NCI-H2029 (cell line): ENCODE results near the gene FAM222B.
A peak's percentile ranks its signal among the peaks of the same experiment; 100 is the strongest.

ENCODE experiments used
- DNase-seq: peaks from one replicate; lab custom pipeline; 2025; lab: John Stamatoyannopoulos, UW

The FAM222B gene

DNA sequence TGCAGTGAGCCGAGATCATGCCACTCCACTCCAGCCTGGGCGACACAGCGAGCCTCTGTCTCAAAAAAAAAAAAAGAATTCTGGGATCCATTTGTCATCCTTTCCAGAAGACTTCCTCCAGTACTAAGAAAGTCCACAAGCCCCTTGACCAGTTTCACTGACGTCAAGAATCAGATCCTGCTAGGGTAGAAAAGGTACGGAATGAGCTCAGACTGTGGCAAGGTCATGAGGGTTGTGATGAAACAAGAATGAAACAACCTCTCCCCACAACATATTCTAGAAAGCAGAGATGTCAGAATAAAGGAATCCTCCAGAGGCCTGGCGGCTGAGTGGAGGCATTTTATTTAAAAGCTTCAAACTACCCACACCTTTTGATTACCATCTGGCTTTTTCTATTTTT lies 68.9 kb downstream of the FAM222B start:
- DNase-seq, result no peak

DNA sequence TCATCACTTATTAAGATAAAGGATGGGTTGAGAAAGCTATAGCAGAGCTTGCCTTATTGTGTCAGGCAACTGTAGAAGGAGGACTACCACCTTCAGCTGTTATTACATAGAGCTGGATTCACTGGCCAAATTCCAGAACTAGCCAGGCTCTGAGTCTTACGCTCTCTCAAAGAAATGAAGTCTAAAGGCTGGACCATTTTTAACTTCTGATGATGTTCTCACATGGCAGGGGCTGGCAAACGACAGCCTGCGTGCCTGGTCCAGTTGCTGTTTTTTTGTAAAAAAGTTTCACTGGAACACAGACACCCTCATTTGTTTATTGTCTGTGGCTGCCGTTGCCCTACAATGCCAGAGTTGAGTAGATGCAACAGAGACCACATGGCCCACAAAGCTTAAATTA lies 77.6 kb downstream of the FAM222B start:
- no peak for DNase-seq

DNA sequence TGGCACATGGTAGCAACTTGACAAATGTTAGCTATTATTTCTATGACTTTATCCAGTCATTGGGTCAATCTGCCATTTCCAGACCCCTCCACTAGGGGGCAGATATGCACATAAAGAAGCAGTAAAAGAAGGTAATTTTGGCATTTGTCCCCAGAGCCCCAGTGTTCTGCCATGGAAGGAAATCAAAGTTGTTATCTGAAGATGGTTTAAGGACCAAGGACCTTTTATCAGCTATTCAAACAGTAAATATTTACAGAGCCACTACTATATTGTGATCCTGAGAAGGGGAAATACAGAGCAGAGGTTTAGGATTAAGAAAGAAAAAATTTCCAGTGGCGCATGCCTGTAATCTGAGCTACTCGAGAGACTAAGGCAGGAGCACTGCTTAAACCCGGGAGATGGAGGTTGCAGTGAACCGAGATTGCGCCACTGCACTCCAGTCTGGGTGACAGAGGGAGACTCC lies 78.8 kb downstream of the FAM222B start:
- DNase-seq, result peak; percentile 54

DNA sequence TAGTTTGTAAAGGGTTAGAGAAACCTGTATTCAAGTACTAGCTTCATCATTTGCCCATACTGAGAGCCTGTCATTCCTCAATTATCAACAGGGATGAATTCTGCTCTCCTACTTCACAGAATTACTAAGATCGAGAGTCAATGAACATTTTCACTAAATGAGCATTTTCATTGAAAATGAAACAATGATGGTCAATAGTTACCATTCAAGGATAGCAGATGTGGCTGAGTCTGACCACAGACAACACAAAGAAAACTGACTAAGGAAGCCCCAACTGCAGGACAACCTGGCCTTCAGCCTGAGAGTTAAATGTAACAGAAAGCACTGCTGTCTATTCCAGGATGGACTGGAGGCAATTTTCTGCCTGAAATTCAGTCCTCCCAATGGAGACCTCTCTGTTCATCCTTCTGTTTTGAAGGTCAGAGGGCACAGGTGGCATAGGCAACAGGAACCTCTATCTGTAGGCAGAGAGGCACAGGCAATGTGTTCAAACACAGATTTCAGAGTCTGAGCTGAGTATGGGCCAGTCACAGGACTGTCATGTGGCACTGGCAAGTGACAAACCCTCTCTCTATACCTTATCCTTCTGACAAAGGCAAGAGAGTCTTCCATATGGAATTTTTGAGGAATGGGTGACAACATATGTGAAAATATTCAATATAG lies 79.3 kb downstream of the FAM222B start:
- DNase-seq, result no peak

DNA sequence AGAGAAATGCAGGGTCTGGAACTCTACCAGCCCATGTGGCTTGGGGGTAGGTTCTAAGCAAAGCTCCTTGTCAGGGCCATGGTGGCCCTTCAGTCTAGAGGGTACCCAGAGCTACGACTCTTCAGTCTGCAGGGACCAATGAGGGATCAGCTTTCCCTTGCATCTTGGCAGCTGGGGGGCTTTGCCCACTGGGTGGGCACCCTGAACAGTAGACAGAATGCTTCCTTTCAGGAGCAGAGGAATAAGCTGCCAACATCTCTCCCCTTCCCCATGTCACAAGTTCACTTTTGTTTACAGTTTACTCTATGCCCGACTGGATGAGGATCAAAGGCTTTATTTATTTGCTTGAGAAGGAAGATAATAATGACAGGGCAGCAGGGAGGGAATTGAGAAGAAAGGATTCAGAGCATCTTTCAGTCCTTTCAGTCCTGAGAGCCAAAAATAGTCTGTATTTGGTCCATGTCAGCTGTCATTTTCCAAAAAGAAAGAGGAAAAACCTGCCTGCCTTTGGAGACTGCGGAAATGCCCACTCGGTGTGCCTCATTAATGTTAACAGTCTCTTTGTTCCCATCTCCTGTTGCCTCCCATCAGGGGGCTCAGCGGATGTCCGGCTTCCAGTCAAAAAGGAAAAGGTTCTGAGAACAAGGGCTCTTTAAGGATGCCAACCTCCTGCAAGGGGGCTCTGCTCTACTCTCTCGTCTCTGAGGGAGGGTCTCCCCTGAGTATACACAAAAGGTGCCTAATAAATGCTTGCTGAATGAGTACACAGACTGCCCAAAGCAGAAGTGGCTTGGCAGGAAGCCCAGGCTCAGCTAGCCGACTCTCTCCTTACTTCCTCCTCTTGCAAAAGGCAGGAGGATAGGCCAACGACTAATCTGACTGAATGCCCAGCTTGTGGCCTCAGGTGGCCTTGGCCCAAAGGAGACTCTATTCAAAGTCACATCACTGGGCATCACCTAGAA lies 81.7 kb downstream of the FAM222B start:
- peak; percentile 78 for DNase-seq

DNA sequence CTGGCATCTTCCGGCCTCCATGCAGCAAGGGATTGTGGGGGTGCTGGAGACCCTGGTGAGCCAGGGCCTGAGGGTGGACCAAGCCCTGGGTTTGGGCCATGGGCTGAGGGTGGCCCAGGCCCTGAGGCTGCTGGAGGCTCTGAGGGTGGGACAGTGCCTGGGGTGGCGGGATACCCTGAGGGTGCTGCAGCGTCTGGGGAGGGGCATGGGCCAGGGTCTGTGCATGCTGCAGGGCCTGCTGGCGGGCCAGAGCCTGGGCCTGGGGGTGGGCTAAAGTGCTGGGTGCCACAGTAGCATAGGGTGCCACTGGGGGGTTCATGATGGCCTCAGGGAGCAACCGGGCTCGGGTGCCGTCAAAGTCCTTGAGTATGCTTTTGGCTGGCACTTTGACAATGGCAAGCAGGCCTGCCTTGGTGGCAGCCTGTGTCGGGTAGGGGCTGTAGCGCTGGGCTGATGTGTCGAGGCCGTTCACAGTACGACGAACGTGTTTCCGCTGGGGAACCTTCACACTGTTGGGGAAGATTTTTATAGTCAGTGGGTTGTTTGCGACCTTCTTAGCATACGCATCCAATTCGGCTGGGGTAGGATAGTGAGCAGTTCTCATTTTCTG lies 83.2 kb downstream of the FAM222B start:
- no peak for DNase-seq

DNA sequence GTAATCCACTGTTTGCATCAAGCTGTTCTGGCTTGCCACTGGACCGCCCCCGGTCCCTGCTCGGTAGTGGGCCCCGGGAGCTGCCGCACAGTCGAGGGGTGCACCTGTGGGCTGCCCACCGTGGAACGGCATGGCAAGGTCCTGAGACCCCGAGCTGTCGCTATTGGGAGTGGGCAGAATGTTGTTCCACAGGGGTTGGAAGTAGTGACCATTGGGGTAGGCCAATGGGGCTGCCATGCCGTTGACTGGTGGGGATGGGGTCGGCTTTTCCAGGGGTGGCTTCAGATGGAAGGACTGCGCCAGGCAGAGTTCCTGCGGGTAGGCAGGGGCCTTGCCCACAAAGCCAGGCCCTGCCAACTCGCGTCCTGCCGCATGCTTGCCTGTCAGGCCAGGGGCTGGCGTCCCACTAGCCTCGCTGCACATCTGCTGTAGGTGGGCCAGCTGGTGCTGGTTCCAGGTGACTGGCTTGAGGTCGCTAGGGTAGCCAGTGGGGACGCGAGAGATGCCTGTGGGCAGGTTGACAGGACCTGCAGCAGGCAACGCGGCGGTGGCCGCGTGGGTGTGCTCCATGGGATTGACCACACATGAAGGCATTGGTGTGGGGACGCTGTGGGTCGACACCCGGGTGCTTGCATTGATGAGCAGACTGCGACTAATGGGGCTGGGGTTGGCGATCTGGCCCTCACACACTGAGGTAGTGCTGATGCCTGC lies 84.0 kb downstream of the FAM222B start:
- DNase-seq, result no peak

DNA sequence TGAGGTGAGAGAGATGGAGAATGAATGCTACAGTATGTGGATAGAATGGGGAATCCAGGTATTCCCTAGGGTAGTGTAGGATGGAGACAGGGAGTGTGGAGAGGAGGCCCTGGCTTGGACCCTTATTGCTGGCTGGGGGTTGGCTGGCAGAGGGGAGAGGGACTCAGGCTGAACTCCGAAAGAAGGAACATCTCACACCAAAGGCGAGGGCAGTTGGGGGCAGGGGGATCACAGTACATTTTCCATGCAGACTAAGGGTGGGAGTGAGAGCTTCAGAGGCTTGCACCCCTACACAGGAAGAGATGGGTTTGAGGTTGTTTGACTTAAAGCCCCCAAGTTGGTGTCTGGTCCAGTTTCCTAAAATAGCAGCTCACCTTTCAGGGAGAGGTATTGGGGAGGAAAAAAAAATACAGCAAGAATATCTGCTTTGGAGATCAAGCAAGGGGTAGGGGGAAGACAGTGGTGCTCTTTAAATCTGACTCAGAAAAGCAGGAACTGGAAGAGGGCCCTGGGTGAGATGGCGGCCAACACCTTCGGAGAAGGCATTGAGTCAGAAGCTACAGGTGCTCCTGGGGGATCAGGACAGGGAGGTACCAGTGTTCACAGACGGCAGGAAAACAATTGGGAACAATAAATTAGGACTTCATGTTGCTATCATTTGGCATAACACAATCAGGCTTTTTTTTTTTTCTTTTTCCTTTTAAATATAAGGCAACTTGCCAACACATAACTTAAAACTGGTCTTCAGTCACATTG lies 86.4 kb downstream of the FAM222B start:
- DNase-seq, result no peak

DNA sequence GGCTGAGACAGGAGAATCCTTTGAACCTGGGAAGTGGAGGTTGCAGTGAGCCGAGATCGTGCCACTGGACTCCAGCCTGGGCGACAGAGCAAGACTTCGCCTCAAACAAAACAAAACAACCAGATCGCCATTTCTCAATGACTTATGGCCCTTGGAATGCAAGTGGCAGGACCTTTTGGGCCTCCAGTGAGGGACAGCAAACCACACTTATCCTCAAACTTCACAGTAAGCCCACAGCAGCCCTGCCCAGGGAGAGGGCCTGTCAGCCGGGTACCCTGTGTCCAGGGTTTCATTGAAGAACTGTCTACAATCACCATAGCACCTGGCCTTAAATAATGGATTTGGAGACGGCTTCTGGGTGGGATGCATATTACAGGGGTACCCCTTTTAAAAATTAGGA lies 87.1 kb downstream of the FAM222B start:
- DNase-seq, result no peak

DNA sequence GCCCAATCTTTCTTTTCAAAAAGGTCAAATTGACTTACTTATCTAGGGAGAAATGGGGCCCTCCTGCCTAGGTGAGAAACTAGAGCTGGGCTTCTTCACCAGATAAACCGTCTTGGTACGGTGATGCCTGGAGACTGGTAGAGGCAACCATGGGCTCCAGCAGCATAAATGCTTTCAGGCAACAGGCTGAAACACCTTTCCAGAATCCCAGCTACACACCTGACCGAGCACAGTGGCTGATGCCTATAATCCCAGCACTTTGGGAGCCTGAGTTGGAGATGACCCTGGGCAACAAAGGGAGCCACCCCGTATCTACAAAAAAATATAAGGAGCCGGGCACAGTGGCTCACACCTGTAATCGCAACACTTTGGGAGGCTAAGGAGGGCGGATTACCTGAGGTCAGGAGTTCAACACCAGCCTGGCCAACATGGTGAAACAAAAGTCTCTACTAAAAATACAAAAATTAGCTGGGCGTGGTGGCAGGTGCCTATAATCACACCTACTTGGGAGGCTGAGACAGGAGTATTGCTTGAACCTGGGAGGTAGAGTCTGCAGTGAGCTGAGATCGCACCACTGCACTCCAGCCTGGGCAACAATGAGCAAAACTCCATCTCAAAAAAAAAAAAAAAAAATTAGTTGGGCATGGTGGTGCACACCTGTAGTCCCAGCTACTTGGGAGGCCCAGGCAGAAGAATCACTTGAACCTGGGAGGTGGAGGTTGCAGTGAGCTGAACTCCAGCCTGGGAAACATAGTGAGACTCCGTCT lies 90.8 kb downstream of the FAM222B start:
- no peak for DNase-seq

DNA sequence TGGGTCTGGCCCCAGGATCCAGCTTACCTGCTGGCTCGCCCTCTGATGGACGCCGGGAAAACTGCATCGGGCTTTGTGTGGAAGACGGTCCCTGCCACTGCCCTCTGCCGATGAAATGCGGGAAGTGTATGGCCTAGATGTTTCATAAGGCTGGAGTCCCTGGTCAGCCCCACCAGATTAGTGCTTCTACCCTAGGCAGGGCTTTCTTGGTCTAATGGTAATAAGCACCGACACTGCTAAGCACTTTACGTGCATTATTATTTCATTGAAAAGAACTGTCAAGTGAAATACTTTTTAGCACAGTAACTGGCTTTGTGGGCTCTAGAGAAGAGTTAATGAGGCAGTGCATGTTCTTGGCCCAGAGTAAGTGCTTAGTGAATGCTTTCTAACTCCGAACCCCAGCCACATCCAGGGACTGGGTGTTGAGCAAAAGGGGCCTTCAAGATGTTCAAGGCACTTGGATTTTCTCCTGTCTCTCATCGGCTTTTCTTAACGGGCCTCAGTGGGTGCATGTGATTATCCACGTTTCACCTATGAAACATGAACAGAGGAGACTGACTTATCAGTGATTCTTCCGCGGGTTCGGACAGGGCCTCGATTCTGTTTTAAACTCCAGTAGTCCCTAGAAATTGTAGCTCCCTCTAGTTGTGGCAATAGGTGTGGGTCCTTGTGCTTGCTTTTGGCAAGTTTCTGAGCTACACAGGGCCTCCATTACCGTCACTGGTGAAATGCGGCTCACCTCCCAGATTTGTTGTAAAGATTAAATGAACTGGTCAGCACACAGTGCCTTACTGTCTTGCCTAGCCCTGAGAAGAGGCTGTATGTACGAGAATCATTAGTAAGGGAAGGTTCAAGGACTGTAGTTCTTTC lies 92.2 kb downstream of the FAM222B start:
- DNase-seq, result peak; percentile 85

DNA sequence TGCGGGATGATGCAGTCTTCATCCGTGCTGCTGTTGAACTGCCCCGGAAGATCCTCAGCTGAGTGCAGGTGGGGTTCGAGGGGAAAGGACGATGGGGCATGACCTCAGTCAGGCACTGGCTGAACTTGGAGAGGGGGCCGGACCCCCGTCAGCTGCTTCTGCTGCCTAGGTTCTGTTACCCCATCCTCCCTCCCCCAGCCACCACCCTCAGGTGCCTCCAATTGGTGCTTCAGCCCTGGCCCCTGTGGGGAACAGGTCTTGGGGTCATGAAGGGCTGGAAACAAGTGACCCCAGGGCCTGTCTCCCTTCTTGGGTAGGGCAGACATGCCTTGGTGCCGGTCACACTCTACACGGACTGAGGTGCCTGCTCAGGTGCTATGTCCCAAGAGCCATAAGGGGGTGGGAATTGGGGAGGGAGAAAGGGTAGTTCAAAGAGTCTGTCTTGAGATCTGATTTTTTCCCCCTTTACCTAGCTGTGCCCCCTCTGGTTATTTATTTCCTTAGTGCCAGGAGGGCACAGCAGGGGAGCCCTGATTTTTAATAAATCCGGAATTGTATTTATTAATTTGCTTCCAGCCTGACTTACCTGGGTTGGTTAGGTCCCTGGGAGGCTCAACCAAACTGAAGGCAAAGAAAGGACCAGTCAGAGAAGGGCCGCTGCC lies 92.9 kb downstream of the FAM222B start:
- DNase-seq, result no peak

DNA sequence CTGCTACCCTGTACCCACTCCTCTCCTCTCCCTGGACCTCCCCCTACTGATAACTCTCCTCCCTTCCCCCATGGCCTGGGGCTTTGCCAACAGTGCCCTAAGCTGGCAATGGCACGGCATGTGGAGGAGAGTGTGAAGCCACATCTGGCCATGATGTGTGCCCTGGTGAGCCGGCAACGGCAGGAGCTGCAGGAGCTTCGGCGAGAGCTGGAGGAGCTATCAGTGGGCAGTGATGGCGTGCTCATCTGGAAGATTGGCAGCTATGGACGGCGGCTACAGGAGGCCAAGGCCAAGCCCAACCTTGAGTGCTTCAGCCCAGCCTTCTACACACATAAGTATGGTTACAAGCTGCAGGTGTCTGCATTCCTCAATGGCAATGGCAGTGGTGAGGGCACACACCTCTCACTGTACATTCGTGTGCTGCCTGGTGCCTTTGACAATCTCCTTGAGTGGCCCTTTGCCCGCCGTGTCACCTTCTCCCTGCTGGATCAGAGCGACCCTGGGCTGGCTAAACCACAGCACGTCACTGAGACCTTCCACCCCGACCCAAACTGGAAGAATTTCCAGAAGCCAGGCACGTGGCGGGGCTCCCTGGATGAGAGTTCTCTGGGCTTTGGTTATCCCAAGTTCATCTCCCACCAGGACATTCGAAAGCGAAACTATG lies 93.6 kb downstream of the FAM222B start:
- no peak for DNase-seq

DNA sequence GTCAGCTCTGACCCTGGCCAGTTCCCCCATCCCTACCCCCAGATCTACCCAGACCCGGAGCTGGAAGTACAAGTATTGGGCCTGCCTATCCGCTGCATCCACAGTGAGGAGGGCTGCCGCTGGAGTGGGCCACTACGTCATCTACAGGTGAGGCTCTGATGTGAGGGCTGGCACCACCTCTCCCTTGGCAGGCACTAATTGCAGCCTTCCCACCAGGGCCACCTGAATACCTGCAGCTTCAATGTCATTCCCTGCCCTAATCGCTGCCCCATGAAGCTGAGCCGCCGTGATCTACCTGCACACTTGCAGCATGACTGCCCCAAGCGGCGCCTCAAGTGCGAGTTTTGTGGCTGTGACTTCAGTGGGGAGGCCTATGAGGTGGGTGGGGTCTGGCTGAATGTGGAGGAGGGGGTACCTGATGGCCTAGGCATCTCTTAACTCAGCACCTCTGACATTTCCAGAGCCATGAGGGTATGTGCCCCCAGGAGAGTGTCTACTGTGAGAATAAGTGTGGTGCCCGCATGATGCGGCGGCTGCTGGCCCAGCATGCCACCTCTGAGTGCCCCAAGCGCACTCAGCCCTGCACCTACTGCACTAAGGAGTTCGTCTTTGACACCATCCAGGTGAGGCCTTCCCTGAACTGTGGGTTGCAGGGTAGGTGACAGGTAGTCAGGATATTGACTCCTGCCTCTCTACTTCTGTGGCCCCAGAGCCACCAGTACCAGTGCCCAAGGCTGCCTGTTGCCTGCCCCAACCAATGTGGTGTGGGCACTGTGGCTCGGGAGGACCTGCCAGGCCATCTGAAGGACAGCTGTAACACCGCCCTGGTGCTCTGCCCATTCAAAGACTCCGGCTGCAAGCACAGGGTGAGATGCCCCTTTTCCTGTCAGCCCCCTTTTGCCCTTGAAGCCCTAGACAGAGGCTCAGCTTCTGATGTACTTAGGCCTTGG lies 94.5 kb downstream of the FAM222B start:
- no peak for DNase-seq

DNA sequence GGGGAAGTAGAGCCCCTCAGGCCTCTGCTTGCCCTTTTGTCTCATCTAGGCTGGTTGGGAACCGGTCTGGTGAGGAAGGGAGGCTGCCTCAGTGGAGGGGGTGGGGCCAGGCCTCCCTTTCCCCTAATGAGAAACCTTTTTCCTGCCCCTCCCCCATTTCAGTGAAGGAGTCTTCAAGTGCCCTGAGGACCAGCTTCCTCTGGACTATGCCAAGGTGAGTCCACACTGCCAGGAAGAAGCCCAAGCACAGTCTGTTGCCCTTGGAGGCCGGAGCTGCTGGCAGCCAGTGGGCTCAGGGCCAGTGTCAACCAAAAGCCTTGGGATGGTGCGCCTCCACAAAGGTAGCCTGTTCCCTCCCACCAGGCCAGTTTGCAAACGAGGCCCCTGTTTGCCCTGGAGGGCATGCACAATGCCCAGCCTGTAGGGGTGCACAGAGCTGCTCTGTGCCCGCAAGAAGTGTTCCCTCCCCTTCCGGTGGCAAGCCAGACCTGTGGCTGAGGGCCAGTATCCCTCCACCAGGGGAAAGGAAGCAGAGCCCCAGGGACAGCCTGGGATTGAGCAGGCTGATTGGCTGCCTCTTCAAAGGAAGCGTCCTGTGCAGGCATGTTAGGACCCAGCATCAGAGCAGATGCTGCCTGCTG lies 95.4 kb downstream of the FAM222B start:
- DNase-seq, result peak; percentile 90

DNA sequence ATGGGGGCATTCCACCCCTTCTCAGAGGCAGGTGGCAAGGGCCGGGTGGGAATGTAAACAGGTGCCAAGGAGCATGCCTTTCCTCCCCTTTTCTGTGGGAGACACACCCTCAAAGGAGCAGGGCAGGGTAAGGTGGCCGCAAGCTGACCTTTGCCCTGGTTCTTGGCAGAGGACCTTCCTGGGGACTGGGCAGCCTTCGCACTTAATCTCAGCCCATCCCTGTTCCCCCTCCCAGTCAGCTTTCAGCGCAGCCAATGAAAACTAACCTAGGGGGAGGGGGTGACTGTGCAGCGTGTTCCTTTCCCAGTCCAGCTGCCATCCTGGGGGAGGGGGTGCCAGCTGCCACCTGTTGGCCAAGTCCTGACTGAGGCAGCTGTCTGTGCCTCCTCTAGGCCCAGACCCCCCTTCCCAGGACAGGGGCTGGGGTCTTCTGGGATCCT lies 96.0 kb downstream of the FAM222B start:
- DNase-seq, result peak; percentile 90
